GM23338 (cell line): ENCODE measurements around the gene CD300A. TPM values are rescaled to one million over a fixed set of nuclear protein-coding genes. Genes with fewer than 3 reads are reported as not detected.

Source experiments
- ATAC-seq: fragments of 200-7000 bp; cut with Tn5 transposase; 3 replicates; pipeline ENCODE4 v1.9.1; 2020
- DNase-seq: peaks from one replicate; pipeline ENCODE4 v3.0.0-alpha.2; 2015; ENCODE audit warnings: low spot score
- H2AFZ ChIP-seq: fragments of 200-600 bp; sonication (generic); 2 replicates; pipeline ENCODE4 v1.8.0; 2016; ENCODE audit warnings: antibody characterized with exemption, mild to moderate bottlenecking, moderate library complexity
- H3F3A ChIP-seq: fragments of 200-600 bp; sonication (generic); replicated peaks from 2 replicates; pipeline ENCODE4 v1.8.0; 2017; ENCODE audit warnings: antibody characterized with exemption, mixed run types, low read depth
- H3K27ac ChIP-seq: fragments of 200-600 bp; sonication (generic); 2 replicates; pipeline ENCODE4 v1.6.1; 2016; ENCODE audit warnings: low read depth
- H3K27me3 ChIP-seq: fragments of 200-600 bp; sonication (generic); 2 replicates; pipeline ENCODE4 v1.8.0; 2016; ENCODE audit warnings: mild to moderate bottlenecking, mixed run types, moderate library complexity; ENCODE audit not compliant: insufficient read depth
- H3K36me3 ChIP-seq: fragments of 200-600 bp; sonication (generic); 2 replicates; pipeline ENCODE4 v1.8.0; 2016; ENCODE audit warnings: mild to moderate bottlenecking; ENCODE audit not compliant: insufficient read depth
- H3K4me1 ChIP-seq: fragments of 200-600 bp; sonication (generic); 2 replicates; pipeline ENCODE4 v1.8.0; 2016; ENCODE audit warnings: mild to moderate bottlenecking, moderate library complexity; ENCODE audit not compliant: insufficient read depth
- H3K4me2 ChIP-seq: fragments of 200-600 bp; sonication (generic); 2 replicates; pipeline ENCODE4 v1.7.1; 2017; ENCODE audit warnings: mixed run types
- H3K4me3 ChIP-seq: fragments of 200-600 bp; sonication (generic); 2 replicates; pipeline ENCODE4 v1.6.1; 2016; ENCODE audit warnings: mixed run types
- H3K79me2 ChIP-seq: fragments of 200-600 bp; sonication (generic); replicated peaks from 2 replicates; pipeline ENCODE4 v1.8.0; 2017; ENCODE audit warnings: mild to moderate bottlenecking; ENCODE audit not compliant: insufficient read depth
- H3K9me2 ChIP-seq: fragments of 200-600 bp; sonication (generic); 2 replicates; pipeline ENCODE4 v1.8.0; 2017; ENCODE audit not compliant: insufficient read depth
- H4K20me1 ChIP-seq: fragments of 200-600 bp; sonication (generic); replicated peaks from 2 replicates; pipeline ENCODE4 v1.8.0; 2017; ENCODE audit warnings: mild to moderate bottlenecking; ENCODE audit not compliant: insufficient read depth
- H3K27ac Mint-ChIP-seq: 2 replicates; pipeline ENCODE4 v1.8.0; 2020; ENCODE audit warnings: inconsistent platforms, mild to moderate bottlenecking, moderate library complexity, mixed read lengths
- H3K27me3 Mint-ChIP-seq: 3 replicates; pipeline ENCODE4 v1.8.0; 2022; ENCODE audit warnings: low read depth, mild to moderate bottlenecking, moderate library complexity, mixed read lengths, inconsistent platforms; ENCODE audit not compliant: insufficient read depth, poor library complexity
- H3K36me3 Mint-ChIP-seq: 3 replicates; pipeline ENCODE4 v1.8.0; 2021; ENCODE audit warnings: low read depth, mild to moderate bottlenecking, inconsistent platforms, moderate library complexity, mixed read lengths
- H3K4me1 Mint-ChIP-seq: 3 replicates; pipeline ENCODE4 v1.8.0; 2020; ENCODE audit warnings: mild to moderate bottlenecking, inconsistent platforms, mixed read lengths
- H3K4me3 Mint-ChIP-seq: 3 replicates; pipeline ENCODE4 v1.8.0; 2021; ENCODE audit warnings: moderate library complexity, mild to moderate bottlenecking, inconsistent platforms, mixed read lengths
- H3K9me3 Mint-ChIP-seq: 3 replicates; pipeline ENCODE4 v1.8.0; 2020; ENCODE audit warnings: moderate library complexity, mild to moderate bottlenecking, inconsistent platforms, mixed read lengths
- CREB1 ChIP-seq: fragments of 250-450 bp; sonication (Bioruptor Pico); IDR thresholded peaks from 2 replicates; pipeline ENCODE4 v1.5.0; 2020; ENCODE audit warnings: low read depth, mild to moderate bottlenecking, moderate library complexity
- ETS1 ChIP-seq: IDR thresholded peaks from 2 replicates; pipeline ENCODE4 v1.6.1; 2016; ENCODE audit warnings: antibody characterized with exemption
- EZH2 ChIP-seq: fragments of 200-600 bp; sonication (generic); IDR thresholded peaks from one replicate; pipeline ENCODE4 v1.8.0; 2017; ENCODE audit warnings: antibody characterized with exemption, mild to moderate bottlenecking, low read depth; ENCODE audit not compliant: unreplicated experiment
- JUNB ChIP-seq: IDR thresholded peaks from one replicate; pipeline ENCODE4 v1.6.1; 2016; ENCODE audit warnings: antibody characterized with exemption; ENCODE audit not compliant: unreplicated experiment
- NANOG ChIP-seq: IDR thresholded peaks from 2 replicates; pipeline ENCODE4 v1.6.1; 2016; ENCODE audit warnings: antibody characterized with exemption, borderline replicate concordance
- REST ChIP-seq: IDR thresholded peaks from one replicate; pipeline ENCODE4 v1.6.1; 2018; ENCODE audit warnings: antibody characterized with exemption; ENCODE audit not compliant: unreplicated experiment
- STAT1 ChIP-seq: IDR thresholded peaks from one replicate; pipeline ENCODE4 v1.6.1; 2016; ENCODE audit warnings: antibody characterized with exemption; ENCODE audit not compliant: unreplicated experiment
- ZNF114 ChIP-seq: fragments of 250-450 bp; sonication (Bioruptor Pico); IDR thresholded peaks from 2 replicates; pipeline ENCODE4 v1.5.0; 2020; ENCODE audit warnings: mild to moderate bottlenecking, moderate library complexity
- ZNF331 ChIP-seq: fragments of 250-450 bp; sonication (Bioruptor Pico); IDR thresholded peaks from 2 replicates; pipeline ENCODE4 v1.5.0; 2020; ENCODE audit warnings: low read depth, mild to moderate bottlenecking, moderate library complexity
- ZNF462 ChIP-seq: fragments of 250-450 bp; sonication (Bioruptor Pico); IDR thresholded peaks from 2 replicates; pipeline ENCODE4 v1.5.0; 2020; ENCODE audit warnings: mild to moderate bottlenecking, moderate library complexity
- polyA plus RNA-seq: library from polyadenylated mRNA; unstranded; fragments of >200 nt; fragmentation: Nextera tagmentation; extraction: Ambion mirVana; gene quantifications from 2 replicates; pipeline ENCODE4 v1.2.1, GENCODE V29; 2016
- total RNA-seq: library from RNA; depleted of rRNA; stranded (reverse); fragments of >200 nt; shearing (Covaris generic); gene quantifications from 2 replicates; pipeline ENCODE4 v1.2.3, GENCODE V29; 2014
- TF ChIP-seq, protein P1 (sequence below), 2 experiments: fragments of 200-600 bp in 1 of 2; sonication (generic) in 1 of 2; conservative IDR thresholded peaks; 2 replicates each; pipeline versions ENCODE4 v1.5.1 to v1.6.1; 2016 to 2017; ENCODE audit warnings: antibody characterized with exemption in 2 of 2, low read depth in 2 of 2, mild to moderate bottlenecking in 2 of 2, moderate library complexity in 1 of 2

CD300A gene
- total and polyA plus RNA-seq, 2 experiments from 2014 or later: 0.37 to 0.45 TPM

- H4K20me1 ChIP-seq: no peaks in the 10 kb centered on the region
- no peaks in the 10 kb centered on the region for H3K4me1 ChIP-seq
- H3K4me3 Mint-ChIP-seq: no peak overlapping the region
- no peak overlapping the region for H3K4me3 ChIP-seq
- H3K36me3 Mint-ChIP-seq: peaks cover 18% of the 10 kb centered on the region; the same call in 2 of the 3 replicates
- H3K36me3 ChIP-seq: no peaks in the 10 kb centered on the region
- H3K4me1 Mint-ChIP-seq: no peaks in the 10 kb centered on the region
- H3K4me2 ChIP-seq: no peak overlapping the region
- H3K27ac ChIP-seq: no peak overlapping the region
- H2AFZ ChIP-seq: no peak overlapping the region
- peaks cover 11% of the 10 kb centered on the region for H3F3A ChIP-seq
- H3K27me3 ChIP-seq: 0 out of 2 replicates have a peak, but pooled peaks cover 3% of the 10 kb centered on the region
- peaks cover 10% of the 10 kb centered on the region; the same call in 1 of the 2 replicates for H3K9me2 ChIP-seq
- no peaks in the 10 kb centered on the region for H3K79me2 ChIP-seq
- no peak for ATAC-seq
- TF ChIP-seq ZNF114 (no peak), ZNF462 (CRISPR knock-in tag) (no peak), JUNB (no peak), STAT1 (no peak), NANOG (no peak), ZNF331 (CRISPR knock-in tag) (no peak), CREB1 (CRISPR knock-in tag) (no peak), REST (no peak), EZH2 (no peak), ETS1 (no peak)
- TF ChIP-seq, protein P1, sequence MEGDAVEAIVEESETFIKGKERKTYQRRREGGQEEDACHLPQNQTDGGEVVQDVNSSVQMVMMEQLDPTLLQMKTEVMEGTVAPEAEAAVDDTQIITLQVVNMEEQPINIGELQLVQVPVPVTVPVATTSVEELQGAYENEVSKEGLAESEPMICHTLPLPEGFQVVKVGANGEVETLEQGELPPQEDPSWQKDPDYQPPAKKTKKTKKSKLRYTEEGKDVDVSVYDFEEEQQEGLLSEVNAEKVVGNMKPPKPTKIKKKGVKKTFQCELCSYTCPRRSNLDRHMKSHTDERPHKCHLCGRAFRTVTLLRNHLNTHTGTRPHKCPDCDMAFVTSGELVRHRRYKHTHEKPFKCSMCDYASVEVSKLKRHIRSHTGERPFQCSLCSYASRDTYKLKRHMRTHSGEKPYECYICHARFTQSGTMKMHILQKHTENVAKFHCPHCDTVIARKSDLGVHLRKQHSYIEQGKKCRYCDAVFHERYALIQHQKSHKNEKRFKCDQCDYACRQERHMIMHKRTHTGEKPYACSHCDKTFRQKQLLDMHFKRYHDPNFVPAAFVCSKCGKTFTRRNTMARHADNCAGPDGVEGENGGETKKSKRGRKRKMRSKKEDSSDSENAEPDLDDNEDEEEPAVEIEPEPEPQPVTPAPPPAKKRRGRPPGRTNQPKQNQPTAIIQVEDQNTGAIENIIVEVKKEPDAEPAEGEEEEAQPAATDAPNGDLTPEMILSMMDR (conservative IDR thresholded peaks at IDR 0.05; ENCODE audit: low read depth in 2 of 2): no peak
- peaks cover 33% of the 10 kb centered on the region for H3K9me3 Mint-ChIP-seq
- DNase-seq: no peak
- no peak overlapping the region for H3K27ac Mint-ChIP-seq
- peaks cover 15% of the 10 kb centered on the region for H3K27me3 Mint-ChIP-seq
Measured at GRCh38 chr17:74512624-74513091, 46.2 kb downstream of the CD300A start.
